Spinal cord (tissue), 10 donors: ENCODE results near the gene PDE9A. TPM values are rescaled to one million over a fixed set of nuclear protein-coding genes. Genes with fewer than 3 reads are reported as not detected.

Experiments
- DNase-seq, 6 donors: peaks; one replicate each; pipeline versions ENCODE4 v3.0.0 to v3.0.0-alpha.2; 2013 to 2015; ENCODE audit warnings: low spot score in 6 of 6, low read depth in 4 of 6
- H3K27ac ChIP-seq: one replicate; pipeline ENCODE4 v1.5.1; 2013; ENCODE audit warnings: low read depth, low read length, control low read depth
- H3K27me3 ChIP-seq: one replicate; pipeline ENCODE4 v1.6.1; 2013; ENCODE audit warnings: low read length; ENCODE audit not compliant: control insufficient read depth, insufficient read depth
- H3K36me3 ChIP-seq: one replicate; pipeline ENCODE4 v1.6.1; 2013; ENCODE audit warnings: low read length; ENCODE audit not compliant: control insufficient read depth, insufficient read depth
- H3K4me1 ChIP-seq: one replicate; pipeline ENCODE4 v1.6.1; 2013; ENCODE audit warnings: low read length; ENCODE audit not compliant: control insufficient read depth, insufficient read depth
- H3K4me3 ChIP-seq: one replicate; pipeline ENCODE4 v1.5.1; 2013; ENCODE audit warnings: low read depth, low read length, control low read depth
- H3K9me3 ChIP-seq: one replicate; pipeline ENCODE4 v1.6.1; 2013; ENCODE audit warnings: low read length; ENCODE audit not compliant: control insufficient read depth, insufficient read depth
- WGBS: methylation state at CpG from one replicate; pipeline ENCODE4 v1.1.5; 2013; ENCODE audit warnings: missing lambda C conversion rate; ENCODE audit not compliant: insufficient coverage; 5-methylcytosine and 5-hydroxymethylcytosine counted together
- polyA plus RNA-seq, 2 donors: library from polyadenylated mRNA; unstranded; fragments of 120-200 nt; gene quantifications; one replicate each; pipeline ENCODE4 v1.2.1, GENCODE V29; 2013; ENCODE audit not compliant: insufficient read length in 2 of 2
- total RNA-seq, 2 donors: library from RNA; depleted of rRNA in 1 of 2; stranded (reverse); fragments of 120-200 nt in 1 of 2; fragments of >200 nt in 1 of 2; gene quantifications; one replicate each; pipeline versions ENCODE4 v1.2.3 to v1.2.4, GENCODE V29; 2013 to 2014
- donor health status: healthy.

The PDE9A gene
- total and polyA plus RNA-seq, 4 donors = 13.4 to 44.2 (median 28.1) TPM

- no peaks in the 10 kb centered on the region for H3K9me3 ChIP-seq
- H3K4me1 ChIP-seq = peaks cover 22% of the 10 kb centered on the region
- no peak overlapping the region for H3K27ac ChIP-seq
- H3K27me3 ChIP-seq = no peaks in the 10 kb centered on the region
- no peak overlapping the region for H3K4me3 ChIP-seq
- 96% methylated on average over 24 of the region's 24 CpGs for WGBS
- H3K36me3 ChIP-seq = peaks cover 89% of the 10 kb centered on the region
- DNase-seq = no peak
Measured at GRCh38 chr21:42692688-42693087, 39.3 kb downstream of the PDE9A start.

GRCh38 chr21:42694751-42695696 is 41.6 kb downstream of the PDE9A start:
- peaks cover 22% of the 10 kb centered on the region for H3K4me1 ChIP-seq
- no peak overlapping the region for H3K27ac ChIP-seq
- no peaks in the 10 kb centered on the region for H3K27me3 ChIP-seq
- no peaks in the 10 kb centered on the region for H3K9me3 ChIP-seq
- DNase-seq = no peak
- H3K4me3 ChIP-seq = no peak overlapping the region
- 95% methylated on average over 8 of the region's 20 CpGs for WGBS
- H3K36me3 ChIP-seq = peaks cover 84% of the 10 kb centered on the region

DNA sequence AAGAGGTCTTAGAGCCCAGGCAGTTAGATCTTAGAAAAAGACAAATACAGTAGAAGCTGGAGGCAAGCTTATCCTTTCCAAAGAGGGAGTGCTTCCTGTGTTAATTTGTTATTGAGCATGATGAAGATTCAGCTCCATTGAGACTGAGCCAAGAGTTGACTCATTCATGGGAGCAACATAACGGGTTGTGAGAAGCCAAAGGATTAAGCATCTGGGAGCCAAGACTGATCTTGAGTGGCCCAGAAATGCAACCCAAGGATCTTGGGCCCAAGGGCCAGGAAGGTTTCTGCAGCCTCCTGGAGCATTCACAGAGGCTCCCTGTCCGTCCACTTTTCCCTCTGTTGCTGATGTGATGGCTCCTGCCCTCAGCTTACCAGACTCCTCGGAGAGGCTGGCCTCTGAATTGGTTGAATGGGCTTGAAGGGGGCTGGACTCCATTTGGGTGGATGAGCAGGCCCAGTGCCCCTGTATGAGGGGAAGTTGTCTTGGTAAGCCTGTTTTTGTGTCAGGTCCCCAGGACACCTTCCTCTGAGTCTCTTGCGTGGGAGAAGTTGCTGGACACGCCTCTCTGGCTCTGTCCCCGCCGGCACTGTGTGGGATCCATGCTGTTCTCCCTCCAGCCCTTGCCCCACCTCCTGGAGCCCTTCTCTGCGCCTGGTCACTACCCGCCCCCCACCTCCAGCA is 42.4 kb downstream of the PDE9A start:
- 29% methylated on average over 1 of the region's 9 CpGs for WGBS
- no peaks in the 10 kb centered on the region for H3K27me3 ChIP-seq
- no peak overlapping the region for H3K4me3 ChIP-seq
- H3K27ac ChIP-seq = no peak overlapping the region
- H3K4me1 ChIP-seq = peaks cover 22% of the 10 kb centered on the region
- H3K9me3 ChIP-seq = no peaks in the 10 kb centered on the region
- peak in 2 of 6 donors; percentile 42 to 66 for DNase-seq
- peaks cover 79% of the 10 kb centered on the region for H3K36me3 ChIP-seq

DNA sequence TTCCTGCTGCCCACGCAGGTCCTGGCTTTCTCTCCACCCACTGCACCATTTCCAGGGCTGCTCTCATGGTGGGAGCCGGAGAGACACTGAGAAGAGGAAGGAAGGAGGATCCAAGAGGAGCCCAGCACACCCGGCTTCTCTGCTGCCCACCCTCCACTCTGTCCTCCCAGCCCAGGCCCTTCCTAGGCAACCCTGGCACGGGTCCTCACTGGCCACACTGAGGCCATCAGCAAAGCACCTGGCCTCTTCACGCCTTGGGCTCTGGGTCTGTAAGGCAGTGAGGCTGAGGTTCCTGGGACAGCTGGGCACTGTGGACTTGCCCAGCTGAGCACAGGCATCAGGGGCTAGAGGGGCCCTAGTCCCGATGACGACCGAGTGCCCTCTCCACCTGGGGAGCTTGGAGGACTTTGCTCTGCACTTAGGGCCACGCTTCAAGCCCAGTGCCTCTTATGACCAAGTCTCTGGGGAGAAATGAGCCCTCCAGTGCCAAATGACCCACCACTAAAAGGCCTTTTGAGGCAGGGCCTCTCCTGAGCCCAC is 43.1 kb downstream of the PDE9A start:
- Histone ChIP-seq H3K36me3 (peaks cover 75% of the 10 kb centered on the region), H3K27ac (no peak overlapping the region), H3K9me3 (no peaks in the 10 kb centered on the region), H3K4me3 (no peak overlapping the region), H3K4me1 (peaks cover 22% of the 10 kb centered on the region), H3K27me3 (no peaks in the 10 kb centered on the region)
- no peak for DNase-seq
- 87% methylated on average over 7 of the region's 9 CpGs for WGBS

GRCh38 chr21:42698733-42699132 is 45.3 kb downstream of the PDE9A start:
- peaks cover 67% of the 10 kb centered on the region for H3K36me3 ChIP-seq
- DNase-seq = no peak
- no peaks in the 10 kb centered on the region for H3K27me3 ChIP-seq
- H3K4me3 ChIP-seq = no peak overlapping the region
- 88% methylated on average over 5 of the region's 9 CpGs for WGBS
- no peaks in the 10 kb centered on the region for H3K9me3 ChIP-seq
- H3K27ac ChIP-seq = no peak overlapping the region
- H3K4me1 ChIP-seq = peaks cover 26% of the 10 kb centered on the region

DNA sequence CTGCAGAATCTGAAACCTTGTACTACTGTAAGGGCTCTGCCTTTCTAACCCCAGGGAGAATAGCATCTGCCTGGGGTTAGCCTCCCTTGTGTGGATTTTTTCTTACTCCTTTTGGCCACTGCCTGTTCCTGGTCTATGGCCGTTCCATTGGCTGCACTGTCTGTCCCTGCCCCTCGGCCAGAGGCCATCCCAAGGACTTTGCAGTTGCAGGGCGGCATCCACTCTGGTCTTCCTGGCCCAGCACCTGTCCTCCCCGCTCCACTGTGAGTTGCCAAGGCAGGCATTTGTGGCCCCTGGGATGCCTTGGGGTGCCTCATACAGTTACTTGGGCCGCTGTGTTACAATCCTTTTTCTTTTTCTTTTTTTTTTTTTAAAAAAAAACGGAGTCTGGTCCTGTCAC is 45.8 kb downstream of the PDE9A start:
- Histone ChIP-seq H3K9me3 (no peaks in the 10 kb centered on the region), H3K4me3 (no peak overlapping the region), H3K36me3 (peaks cover 68% of the 10 kb centered on the region), H3K4me1 (peaks cover 31% of the 10 kb centered on the region), H3K27ac (no peak overlapping the region), H3K27me3 (no peaks in the 10 kb centered on the region)
- WGBS = 89% methylated on average over 4 of the region's 6 CpGs
- no peak for DNase-seq

DNA sequence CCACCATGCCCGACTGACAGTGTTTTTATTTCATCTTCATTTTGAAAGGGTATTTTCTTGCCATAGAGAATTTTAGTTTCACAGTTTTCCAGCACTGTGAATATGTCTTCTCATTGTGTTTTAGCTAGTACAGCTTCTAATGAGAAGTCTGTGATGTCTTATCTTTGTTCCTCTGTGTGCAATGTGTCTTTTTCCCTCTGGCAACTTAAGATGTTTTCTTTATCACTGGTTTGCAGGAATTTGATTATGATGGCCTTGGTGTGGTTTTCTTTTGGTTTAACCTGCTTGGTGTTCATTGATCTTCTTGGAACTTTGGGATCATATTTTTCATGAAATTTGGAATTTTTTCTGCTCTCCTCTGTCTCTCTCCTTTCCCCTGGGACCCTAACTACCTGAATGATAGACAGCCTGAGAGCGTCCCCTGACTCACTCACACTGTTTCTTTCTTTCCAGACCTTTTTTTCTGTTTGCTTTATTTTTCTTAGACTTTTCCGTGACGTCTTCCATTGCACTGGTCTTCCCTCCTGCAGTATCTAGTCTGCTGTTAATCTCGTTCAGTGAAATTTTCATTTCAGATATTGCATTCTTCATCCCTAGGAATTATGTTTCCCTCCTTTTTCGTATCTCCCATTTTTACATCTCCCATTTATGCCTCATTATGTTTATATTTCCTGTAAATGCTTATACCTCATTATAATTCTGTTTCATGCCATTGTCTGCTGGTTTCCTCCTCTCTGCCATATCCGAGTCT is 48.5 kb downstream of the PDE9A start:
- H3K27ac ChIP-seq = no peak overlapping the region
- WGBS = 88% methylated on average over 5 of the region's 7 CpGs

DNA sequence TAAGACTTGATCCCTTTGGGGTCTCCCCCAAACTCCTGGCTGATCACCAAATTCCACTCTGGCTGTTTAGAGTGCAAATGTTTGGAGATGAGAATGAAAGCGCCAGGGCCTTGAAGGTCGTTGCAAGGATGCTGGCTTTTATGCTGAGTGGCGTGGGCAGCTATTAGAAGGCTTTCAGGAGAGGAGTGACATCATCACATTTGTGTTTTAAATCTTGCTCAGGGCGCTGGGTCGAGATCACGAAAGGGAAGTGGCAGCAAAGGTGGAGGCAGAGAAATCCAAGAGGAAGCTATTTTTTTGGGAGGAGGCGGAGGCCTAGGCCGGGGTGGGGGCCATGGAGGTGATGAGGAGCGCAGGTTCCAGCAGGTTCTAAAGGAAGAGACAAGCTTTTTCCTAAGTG is 49.3 kb downstream of the PDE9A start:
- 84% methylated on average over 9 of the region's 9 CpGs for WGBS
- no peaks in the 10 kb centered on the region for H3K27me3 ChIP-seq
- DNase-seq = no peak
- peaks cover 33% of the 10 kb centered on the region for H3K4me1 ChIP-seq
- H3K4me3 ChIP-seq = no peak overlapping the region
- no peaks in the 10 kb centered on the region for H3K9me3 ChIP-seq
- H3K27ac ChIP-seq = no peak overlapping the region
- H3K36me3 ChIP-seq = peaks cover 57% of the 10 kb centered on the region

More for the DNA sequence above, 48.5 kb downstream of the PDE9A start:
- peaks cover 27% of the 10 kb centered on the region for H3K4me1 ChIP-seq
- no peaks in the 10 kb centered on the region for H3K9me3 ChIP-seq
- DNase-seq = no peak
- no peaks in the 10 kb centered on the region for H3K27me3 ChIP-seq
- H3K4me3 ChIP-seq = no peak overlapping the region
- H3K36me3 ChIP-seq = peaks cover 63% of the 10 kb centered on the region

GRCh38 chr21:42703136-42703908 is 49.9 kb downstream of the PDE9A start:
- peaks cover 51% of the 10 kb centered on the region for H3K36me3 ChIP-seq
- no peaks in the 10 kb centered on the region for H3K9me3 ChIP-seq
- H3K27me3 ChIP-seq = no peaks in the 10 kb centered on the region
- 89% methylated on average over 24 of the region's 24 CpGs for WGBS
- peaks cover 33% of the 10 kb centered on the region for H3K4me1 ChIP-seq
- no peak overlapping the region for H3K4me3 ChIP-seq
- no peak for DNase-seq
- H3K27ac ChIP-seq = no peak overlapping the region
